Fibroblast of gingiva (primary cell): ENCODE measurements around the gene IFIT1.
"Not testable (repeated sequence)": the region's sequence is repeated elsewhere in the genome, so short reads cannot be mapped to it uniquely, and the experiment has no call there.

Experiments
- DNase-seq: peaks from one replicate; pipeline ENCODE4 v3.0.0-alpha.2; 2011; ENCODE audit warnings: low read depth

The IFIT1 gene

DNA sequence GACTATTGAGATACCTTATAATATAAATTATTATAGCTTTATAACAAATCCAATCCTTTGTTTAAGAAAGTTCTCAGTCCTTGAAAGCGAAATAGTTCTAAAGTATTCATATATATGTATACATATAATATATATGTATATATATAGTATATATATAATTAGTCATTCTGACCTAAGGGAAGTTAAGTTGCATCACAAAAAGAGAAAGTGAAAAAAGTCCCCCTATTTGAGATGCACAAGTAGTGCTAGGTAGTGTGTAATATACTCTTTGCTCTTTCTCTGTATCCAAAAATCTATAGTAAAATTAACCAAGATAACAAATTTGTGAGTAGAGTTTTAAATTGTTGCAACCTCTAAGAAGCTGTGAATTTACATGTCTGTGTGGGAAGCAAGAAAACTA is 27.9 kb upstream of the IFIT1 start:
- no peak for DNase-seq

DNA sequence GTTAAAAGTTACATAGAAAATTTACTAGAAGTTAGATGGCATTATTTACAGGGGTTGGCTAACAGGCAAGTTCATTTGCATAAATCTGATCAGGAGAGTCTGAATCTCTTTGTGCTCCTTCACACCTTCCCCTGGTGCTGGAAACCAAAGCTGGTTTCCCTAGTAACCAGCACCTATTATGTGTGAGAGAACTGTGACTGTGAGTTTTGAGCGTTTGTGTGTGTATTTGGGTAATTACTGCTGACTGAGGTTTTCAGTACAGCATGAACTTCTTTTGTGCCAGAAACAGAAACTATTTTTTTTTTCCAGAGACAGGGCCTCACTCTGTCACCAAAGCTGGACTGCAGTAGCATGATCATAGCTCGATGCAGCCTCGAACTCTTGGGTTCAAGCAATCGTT is 24.9 kb upstream of the IFIT1 start:
- DNase-seq = no peak

DNA sequence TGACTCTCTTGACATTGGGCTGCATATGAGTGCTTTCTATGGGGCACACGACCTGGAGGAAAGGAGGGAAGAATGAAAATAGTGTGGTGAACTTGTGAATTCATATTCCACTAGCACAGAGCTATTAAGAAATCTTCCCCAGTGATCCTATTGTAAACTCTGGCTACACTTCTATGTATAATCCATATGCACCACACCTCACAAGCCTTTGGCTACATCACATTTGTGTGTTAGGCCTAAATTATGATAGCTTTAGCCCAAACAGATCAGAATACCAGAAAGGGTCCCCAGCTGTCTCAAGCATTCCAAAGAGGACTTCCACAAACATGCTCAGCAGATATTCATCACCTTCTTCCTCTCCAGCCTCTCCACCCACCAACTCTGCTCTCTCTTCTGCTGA is 24.3 kb upstream of the IFIT1 start:
- DNase-seq = no peak

DNA sequence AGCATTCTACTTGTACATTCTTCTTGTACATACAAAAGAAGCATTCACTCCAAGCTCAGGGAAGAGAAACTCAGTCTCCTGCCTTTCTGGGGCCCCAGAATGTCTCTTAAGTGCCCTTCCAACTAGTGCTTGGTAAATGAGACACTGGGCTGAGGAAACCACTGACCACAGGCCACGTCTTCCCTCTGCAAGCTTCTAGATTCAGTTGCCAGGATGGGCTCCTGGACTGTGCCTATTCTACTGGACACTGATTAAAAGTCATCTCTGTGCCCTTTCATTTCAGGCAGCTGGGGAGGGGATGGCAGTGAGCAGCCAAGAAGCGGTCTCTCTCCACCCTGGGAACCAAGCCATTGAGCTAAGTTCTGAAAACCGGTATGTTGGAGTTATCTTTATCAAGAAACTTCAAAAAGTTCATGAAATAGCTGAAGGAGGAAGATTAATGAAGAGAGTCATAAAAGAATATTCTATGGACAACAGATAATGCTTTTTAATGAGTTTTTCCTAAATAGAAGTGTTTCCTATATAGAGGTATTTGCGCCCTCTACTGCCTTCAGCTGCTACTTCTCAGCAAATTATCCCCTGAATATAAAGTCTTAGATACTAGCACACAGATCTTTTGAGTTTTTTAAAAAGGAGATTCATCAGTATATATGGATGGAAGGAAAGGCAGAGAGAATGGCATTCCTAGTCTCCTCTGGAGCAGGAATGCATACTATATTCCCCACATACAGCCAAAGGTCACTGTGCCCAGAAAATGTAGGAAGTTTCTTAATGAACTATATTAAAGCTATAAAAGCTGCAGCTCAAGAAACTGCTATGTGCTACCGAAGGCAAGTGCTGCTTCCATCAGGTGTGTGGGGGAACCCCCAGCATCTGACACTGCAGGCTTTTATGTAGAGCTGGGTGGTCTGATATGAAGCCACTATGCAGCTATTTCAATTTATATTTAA is 23.0 kb upstream of the IFIT1 start:
- peak; percentile 51 for DNase-seq

DNA sequence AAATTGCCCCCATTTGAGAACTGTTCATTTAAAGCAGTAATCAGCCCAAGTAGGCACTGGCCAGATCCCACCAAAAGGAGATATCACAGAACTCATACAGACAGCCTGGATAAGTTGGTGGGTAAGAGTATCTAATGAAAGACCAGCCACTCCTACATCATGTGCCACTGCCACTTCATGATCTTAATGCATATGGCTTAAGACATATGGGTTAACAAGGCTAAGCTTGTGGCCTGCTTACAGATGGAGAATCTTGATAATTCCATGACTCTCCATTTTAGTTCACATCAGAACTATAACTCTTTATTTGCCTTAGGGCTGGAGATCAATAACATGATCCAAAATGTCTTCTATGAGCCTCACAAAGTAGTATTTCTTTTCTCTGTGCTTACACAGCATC is 21.3 kb upstream of the IFIT1 start:
- no peak for DNase-seq

DNA sequence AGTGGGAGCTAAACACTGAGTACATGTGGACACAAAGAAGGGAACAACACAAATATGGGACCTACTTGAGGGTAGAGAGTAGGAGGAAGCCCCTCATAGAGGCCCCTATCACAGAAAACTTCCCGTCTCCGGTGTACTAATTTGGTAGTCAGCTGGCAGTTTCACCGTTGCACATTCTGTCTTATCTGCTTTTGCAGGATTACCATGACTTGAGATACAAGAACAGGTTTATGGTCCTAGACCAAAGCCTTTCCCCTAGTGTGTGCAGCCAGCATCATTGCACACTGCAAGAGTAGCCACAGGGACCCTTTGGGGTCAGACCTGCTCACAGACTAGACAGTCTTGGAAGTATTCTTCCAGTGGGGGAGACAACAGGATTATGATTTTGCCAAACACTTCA is 20.4 kb upstream of the IFIT1 start:
- DNase-seq = no peak

DNA sequence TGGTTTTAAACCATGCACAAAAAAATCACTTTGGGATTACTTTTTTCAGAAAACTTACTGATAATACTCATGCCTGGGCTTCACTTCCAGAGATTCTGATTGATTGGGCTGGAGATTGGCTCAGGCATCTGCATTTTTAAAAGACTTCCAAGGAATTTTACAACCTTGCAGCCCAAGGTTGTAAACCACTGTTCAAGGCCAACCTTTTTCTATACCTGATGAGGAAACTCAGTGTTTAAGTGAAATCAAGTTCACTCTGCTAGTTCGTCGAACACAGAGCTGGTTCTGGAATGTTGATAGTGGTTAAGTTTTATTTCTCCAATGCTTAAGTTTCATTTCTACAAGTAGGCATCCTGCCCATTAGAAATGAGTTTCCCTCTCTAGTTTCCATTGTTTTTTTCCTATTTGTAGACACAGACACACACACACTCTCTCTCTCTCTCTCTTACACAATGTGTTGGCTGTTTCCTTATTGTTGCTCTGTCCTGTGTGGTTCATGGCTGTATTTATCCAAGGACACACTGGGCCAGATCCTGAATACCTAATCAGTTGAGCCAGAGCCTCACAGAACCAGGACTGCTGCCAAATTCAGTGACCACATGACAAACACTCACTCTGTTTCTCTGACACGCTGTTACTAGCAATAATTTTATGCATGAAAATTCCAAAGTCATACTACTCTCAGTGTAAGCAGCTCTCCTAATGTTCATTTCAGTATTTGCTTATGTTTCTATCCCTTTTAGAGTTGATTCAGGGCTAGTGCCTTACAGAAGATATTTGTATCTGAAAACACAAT is 18.3 kb upstream of the IFIT1 start:
- DNase-seq = peak; percentile 99

DNA sequence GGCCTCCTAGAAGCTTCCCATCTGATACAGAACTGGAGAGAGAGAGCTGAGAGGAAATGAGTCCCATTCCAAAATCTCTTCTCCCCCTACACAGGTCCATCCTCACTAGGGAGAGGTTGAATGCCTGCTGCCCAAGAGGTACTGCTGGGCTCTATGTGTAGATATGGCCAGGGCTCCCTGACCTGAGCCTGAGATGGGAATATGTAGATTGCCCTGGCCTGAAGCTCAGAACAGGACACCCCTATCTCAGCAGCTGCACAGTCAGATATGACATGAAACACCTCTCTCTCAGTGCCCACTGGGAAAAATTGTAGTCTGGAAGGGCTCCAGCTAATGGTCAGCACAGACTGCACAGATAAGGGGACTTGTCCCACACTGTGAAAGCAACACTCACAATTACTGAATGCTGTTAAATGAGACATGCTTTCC is 17.7 kb upstream of the IFIT1 start:
- no peak for DNase-seq

DNA sequence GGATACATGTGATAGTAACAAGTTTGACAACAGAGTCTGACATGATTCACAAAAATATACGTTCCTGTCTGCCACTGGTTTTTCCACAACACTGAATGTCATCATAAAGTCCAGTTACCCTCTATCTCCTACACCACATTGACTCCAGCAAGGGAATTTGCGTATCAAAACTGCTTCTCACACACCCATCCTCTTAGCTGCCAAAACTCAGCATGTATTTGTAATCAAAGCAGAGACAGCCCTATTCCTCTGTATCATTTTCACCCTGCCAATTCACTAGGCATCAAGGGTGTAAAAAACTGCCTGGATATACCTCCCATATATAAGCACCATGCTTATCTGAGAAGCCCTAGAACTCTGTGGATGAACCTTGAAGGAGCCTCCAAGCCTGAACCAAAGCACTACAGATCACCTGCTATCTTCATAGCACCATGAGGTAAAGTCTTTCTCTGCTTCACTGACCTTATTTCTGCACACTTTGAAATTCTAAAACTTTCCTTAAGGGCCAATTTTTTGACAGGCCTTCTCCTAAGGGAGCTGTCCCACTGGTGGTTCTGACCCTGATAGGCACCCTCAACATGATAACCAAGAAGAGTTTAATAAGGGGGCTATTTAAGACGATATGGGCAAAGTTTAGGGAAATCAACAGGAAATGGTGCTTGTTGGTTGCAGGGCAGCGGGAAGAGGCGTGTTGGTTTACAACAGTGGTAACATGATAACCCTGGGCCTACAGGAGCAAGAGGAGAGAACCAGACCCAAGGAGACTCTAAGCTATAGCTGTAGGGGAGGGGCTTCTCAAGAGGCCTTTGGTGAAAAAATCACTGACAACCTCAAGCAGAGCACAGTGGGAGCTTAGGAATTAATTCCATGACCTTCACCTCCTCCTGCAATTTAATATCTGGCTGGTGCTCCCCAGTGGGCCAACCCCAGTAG is 14.5 kb upstream of the IFIT1 start, which contains the start of gene IFIT1B:
IFIT1B (plus strand) TSS at position 352 of the 933 bp plus-strand sequence; CDS start at position 432, 80 bp downstream.
- no peak for DNase-seq

DNA sequence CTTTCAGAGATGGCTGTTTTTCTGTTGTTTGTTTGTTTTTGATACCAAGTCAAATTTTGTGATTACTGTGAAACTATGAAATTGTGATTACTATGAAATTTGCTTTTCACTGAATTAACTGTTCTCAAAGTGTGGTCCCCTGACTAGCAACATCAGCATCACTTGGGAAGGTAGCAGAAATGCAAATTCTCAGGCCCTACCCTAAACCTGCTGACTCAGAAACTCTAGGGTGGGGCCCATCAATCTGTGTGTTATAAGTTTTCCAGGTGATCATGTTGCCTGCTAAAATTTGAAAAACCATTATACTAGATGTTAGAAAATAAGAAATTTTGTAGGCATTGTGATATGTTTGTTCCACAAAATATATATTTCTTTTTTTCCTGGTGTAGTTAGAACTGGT is 13.3 kb upstream of the IFIT1 start:
- DNase-seq = no peak

DNA sequence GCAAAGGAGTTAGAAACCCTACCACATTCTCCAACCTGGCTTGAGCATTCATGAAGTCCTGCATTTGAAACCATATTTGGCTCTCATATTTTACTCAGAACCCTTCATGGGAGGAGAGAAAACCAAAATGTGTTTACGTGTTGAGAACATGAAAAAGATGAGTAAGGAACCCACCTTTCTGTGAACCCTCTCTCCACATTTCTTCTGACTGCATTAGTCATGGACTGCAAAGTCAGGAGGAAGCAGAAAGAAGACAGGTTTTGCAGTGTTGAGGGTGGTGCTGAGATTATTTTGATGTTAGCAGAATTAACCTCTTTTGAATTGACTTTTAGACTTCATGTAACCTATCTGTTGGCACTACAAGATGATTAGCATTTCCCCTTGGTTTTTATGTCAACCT is 9.7 kb upstream of the IFIT1 start:
- DNase-seq = no peak

DNA sequence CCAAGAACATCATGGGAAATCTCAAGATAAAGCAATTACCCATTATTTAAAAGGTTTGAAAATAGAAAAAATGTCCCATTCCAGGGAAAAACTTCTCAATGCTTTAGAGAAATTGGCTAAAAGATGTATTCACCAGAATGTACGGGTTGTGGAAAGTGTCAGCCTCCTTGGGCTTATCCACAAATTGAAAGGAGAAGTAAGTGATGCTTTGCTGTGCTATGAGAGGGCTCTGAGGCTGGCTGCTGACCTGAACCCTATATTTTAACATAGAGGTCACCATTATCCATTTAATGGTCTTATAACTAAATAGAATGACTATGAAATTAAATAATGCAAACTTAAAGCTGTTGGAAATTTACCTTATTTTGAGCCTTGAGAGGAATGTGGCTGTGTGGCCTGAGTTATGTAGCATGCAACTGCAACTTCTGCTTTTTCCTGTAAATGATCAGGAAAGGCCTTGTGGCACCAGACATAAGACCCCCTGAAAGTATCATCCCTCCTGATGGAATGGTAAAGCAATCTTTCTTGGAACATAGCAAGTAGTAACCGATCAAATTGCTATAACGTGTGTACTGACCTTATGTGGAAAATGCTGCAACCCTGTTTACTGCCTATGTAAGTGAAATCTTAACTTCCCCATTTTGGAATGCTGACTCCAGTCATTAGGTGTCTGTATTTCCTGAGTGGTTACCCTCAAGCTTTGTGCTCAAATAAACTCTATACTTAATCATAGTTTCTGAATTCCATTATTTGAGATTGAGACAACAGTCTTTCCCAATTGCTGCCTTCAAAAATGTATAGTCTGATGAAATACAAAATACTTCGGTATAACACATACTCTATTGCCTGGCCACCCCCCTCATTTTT is 7.7 kb upstream of the IFIT1 start:
- DNase-seq = no peak

DNA sequence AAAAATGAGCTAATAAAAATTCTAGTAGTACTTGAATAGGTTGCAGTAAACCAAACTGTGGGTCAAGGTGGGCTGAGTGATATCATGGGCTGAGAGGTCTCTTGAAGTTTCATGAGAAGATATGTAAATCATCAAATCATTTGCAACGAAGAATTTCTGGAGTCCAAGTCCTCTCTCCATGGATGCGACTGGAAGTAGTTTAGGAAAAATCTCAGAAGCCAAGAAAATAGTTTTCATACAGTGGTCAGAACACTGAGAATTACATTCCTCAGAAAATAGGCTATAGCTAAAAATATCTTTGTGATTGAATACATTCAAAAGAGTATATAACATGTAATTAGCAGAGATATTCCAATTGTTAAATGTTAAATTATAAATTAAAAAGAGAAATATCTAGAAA is 3.6 kb upstream of the IFIT1 start:
- DNase-seq = no peak

DNA sequence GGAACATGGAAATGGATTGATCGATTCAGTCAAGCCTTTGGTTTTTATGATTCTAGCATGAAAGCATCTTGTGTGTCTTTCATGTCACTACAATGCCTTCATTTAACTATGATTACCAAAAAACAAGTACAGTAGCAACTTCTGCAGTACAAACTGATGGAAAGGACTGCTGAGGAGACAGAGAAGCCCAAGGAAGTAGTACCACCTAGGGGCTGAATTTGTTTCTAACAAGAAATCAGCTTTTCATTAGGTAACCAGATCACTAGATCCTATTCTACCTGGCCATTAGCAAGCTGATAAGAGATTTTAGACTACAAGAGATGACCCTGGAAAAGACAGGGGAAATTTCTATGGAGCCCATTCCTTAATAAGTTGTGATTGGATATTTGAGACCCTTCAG is 3.2 kb upstream of the IFIT1 start:
- peak; percentile 42 for DNase-seq

DNA sequence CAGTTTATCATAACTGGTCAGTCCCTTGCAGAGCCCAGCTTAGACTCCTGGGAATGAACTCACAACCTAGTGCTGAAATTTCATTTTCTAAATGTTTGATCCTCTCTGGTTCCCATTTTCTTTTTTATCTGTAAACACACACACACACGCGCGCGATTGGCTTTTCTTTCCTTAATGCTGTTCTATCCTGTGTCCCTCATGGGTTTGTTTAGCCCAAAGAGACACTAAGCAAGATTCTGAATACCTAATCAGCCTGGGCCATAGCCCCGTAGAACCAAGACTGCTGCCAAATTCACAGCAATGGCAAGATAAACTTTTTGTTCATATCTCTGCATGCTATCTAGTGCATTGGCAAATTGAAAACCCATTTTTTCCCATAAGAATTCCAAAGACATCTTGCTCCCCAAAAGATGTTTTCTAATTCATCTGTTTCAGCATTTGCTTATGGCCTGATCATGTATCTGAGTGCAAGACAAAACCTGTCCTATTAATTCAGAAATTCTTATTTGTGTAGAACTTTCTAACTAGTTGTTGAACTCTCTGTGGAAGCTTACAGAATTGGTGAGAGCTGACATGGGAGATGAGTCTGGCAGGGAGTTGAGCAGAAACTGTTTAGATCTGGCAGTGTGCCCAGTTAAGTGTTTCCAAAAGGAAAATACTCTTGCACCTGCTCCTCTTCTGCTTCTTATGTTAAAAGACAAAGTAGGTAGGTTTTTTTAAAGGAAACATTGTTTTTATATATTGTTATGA is 1.8 kb upstream of the IFIT1 start:
- DNase-seq = no peak

DNA sequence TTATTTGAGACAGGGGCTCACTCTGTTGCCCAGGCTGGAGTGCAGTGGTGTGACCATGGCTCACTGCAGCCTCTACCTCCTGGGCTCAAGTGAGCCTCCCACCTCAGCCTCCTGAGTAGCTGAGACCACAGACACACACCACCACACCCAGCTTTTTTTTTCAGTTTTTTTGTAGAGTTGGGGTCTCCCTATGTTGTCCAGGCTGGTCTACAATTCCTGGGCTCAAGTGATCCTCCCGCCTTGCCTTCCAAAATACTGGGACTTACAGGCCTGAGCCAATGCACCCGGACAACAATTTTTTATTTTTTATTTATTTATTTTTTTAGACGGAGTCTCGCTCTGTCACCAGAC is 1.2 kb upstream of the IFIT1 start:
- not testable (repeated sequence) for DNase-seq

DNA sequence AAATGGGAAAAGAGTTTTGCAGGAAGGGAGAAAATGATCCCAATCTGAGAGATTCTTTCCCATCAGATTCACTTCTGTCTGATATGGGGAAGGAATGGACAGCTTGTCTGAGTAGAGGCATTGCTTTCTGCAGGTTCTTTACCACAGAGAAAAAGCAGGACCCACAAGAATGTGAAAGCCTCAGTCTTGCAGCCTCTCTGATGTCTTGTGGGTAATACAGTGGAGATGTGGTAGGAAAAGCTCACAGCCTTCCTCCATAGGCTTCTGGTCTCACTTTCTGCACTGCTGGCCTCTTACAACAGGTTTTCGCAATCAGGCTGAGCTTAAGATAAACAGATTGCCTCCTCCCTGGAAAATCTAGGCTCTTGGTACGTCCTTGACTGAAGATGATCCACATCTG is 551 bp downstream of the IFIT1 start:
- peak; percentile 89 for DNase-seq

DNA sequence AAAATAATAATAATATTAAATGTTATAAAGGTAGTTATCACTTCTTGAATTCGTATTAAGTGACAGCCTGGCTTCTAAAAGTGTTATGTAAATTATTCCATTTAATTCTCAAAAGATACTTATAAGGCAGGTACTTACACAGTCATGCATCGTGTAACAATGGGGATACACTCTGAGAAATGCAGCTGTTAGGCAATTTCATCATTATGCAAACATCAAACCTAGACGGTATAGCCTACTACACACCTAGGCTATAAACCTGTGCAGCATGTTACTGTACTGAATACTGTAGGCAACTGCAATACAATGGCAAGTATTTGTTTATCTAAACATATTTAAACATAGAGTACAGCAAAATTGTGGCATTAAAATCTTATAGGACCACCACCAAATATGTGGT is 1.5 kb downstream of the IFIT1 start:
- DNase-seq = no peak

DNA sequence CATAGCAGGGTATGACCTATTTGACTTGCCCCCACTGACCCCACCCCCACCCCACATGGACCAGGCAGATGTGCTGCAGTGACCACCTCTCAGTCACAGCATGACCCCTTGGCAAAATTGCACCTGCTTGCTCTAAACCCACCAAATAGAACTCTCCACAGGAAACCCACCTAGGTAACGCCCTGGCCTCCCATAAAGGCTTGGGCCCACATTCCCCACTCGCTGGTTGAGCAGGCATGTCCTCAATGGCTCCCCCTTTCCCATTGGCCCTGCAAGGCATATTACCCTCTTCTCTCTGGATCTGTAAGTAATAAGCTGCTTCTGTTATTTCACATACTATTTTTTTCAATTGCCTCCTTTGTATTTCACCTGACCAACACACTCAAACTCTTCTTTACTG is 2.7 kb downstream of the IFIT1 start:
- DNase-seq = no peak

DNA sequence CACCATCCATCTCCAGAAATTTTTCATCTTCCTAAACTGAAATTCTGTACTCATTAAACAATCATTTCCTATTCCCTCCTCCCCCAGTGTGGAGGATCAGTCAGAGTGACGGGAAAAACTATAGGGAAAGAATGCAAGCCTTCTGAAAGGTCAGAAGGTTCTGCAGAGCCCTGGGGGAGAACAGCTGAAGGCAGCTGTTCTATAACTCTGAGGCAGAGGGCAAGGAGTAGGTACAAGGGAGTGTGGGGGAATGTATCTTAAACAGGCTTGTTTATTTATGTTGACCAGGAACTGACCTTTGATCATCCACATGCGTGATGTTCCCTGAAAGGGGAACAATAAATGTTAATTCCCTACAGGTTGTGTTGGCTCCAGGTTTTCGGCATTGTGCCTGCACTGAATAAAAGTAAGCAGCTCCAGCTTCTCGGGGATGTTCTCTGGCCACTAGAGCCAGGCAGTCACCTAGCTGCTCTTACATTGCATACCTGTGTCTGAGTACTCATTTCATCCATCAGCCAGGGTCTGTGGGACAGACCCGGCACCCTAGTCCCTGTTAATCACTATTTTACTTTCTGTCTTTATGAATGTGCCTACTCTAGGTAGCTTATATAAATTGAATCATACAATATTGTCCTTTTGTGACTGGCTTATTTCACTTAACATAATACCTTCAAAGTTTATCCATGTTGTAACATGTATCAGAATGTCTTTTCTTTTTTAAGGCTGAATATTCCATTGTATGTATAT is 5.8 kb downstream of the IFIT1 start:
- no peak for DNase-seq
